ENCODE results near the gene RPS25. TPM values are rescaled to one million over a fixed set of nuclear protein-coding genes. Genes with fewer than 3 reads are reported as not detected.

The RPS25 gene
- total and polyA plus RNA-seq, 9 of the 15 experiments (the other 6 are each of a cell fraction or from before 2014, with no cell fraction given): 1,553 to 5,486 (median 2,471) TPM

- TF ChIP-seq ZNF512 (tag; IDR thresholded peaks at IDR 0.05) (no peak), FOXP4 (CRISPR knock-in tag; IDR thresholded peaks at IDR 0.05; ENCODE audit: borderline replicate concordance) (no peak), RFX1 (IDR thresholded peaks at IDR 0.05) (no peak), MGA (IDR thresholded peaks at IDR 0.05) (peak; percentile 99), KDM5B (IDR thresholded peaks at IDR 0.05; ENCODE audit: insufficient replicate concordance, low read depth, low read length) (peak; percentile 57), ATF6 (CRISPR knock-in tag; IDR thresholded peaks at IDR 0.05) (peak; percentile 92; the same call in 1 of the 2 replicates), EP300 (IDR thresholded peaks at IDR 0.05; ENCODE audit: low read length) (0 out of 2 replicates have a peak, but pooled peaks have one; percentile 34), SRF (CRISPR knock-in tag; IDR thresholded peaks at IDR 0.05) (peak in 1 of 2 experiments; percentile 83; a peak in 2 of 4 replicates)
These were observed 12.3 kb upstream of the RPS25 start, which contains the start of gene SLC37A4 (continued) for GRCh38 chr11:119030329-119031047.

Measured in K562 (cell line).